Heart left ventricle (tissue), 16 donors: ENCODE data around the gene GLRA1. TPM values are rescaled to one million over a fixed set of nuclear protein-coding genes. Genes with fewer than 3 reads are reported as not detected.

ENCODE experiments used
- ATAC-seq, 4 donors: fragments of 200-7000 bp; cut with Tn5 transposase; one replicate each; pipeline ENCODE4 v1.9.1; 2020 to 2022; ENCODE audit warnings: moderate library complexity in 4 of 4, mild to moderate bottlenecking in 3 of 4, moderate number of reproducible peaks in 1 of 4
- DNase-seq, 5 donors: peaks; one replicate each; pipeline ENCODE4 v3.0.0-alpha.2; 2020
- H3K27ac ChIP-seq, 12 donors: fragments of 200-600 bp; sonication (generic) in 4 of 12; one replicate each; pipeline versions ENCODE4 v1.5.0 to v1.8.0; 2016 to 2022; ENCODE audit warnings: mild to moderate bottlenecking in 2 of 12
- H3K27me3 ChIP-seq, 9 donors: fragments of 200-600 bp; sonication (generic) in 2 of 9; one replicate each; pipeline versions ENCODE4 v1.5.1 to v1.8.0; 2016 to 2022; ENCODE audit warnings: mild to moderate bottlenecking in 3 of 9
- H3K36me3 ChIP-seq, 9 donors: fragments of 200-600 bp; sonication (generic) in 2 of 9; one replicate each; pipeline versions ENCODE4 v1.5.0 to v1.8.0; 2018 to 2022; ENCODE audit warnings: mild to moderate bottlenecking in 2 of 9
- H3K4me1 ChIP-seq, 12 donors: fragments of 200-600 bp; sonication (generic) in 4 of 12; one replicate each; pipeline versions ENCODE4 v1.5.0 to v1.8.0; 2016 to 2022; ENCODE audit warnings: mild to moderate bottlenecking in 3 of 12
- H3K4me3 ChIP-seq, 12 donors: fragments of 200-600 bp; sonication (generic) in 4 of 12; one replicate each; pipeline versions ENCODE4 v1.5.0 to v1.8.0; 2017 to 2022; ENCODE audit warnings: mild to moderate bottlenecking in 9 of 12, moderate library complexity in 4 of 12
- H3K9me3 ChIP-seq, 12 donors: fragments of 200-600 bp; sonication (generic) in 4 of 12; one replicate each; pipeline versions ENCODE4 v1.5.0 to v1.8.0; 2016 to 2022; ENCODE audit warnings: mild to moderate bottlenecking in 1 of 12
- CTCF ChIP-seq, 12 donors: fragments of 200-600 bp; sonication (generic) in 4 of 12; IDR thresholded peaks; one replicate each; pipeline versions ENCODE4 v1.5.0 to v1.8.0; 2018 to 2022; ENCODE audit warnings: antibody characterized with exemption in 12 of 12, mild to moderate bottlenecking in 5 of 12
- POLR2A ChIP-seq, 2 donors: fragments of 450-650 bp; IDR thresholded peaks; one replicate each; pipeline ENCODE4 v1.6.1; 2017; ENCODE audit warnings: antibody characterized with exemption in 2 of 2, mild to moderate bottlenecking in 2 of 2, moderate library complexity in 2 of 2
- WGBS, 4 donors: extraction: QIAGEN DNeasy Blood & Tissue Kit in 2 of 4; methylation state at CpG; one replicate each; pipeline versions ENCODE4 v1.1.5 to v1.1.7; 2013 to 2018; 5-methylcytosine and 5-hydroxymethylcytosine counted together
- intact Hi-C, 10 donors: fragments of 100-400 bp; cut with DNase I; formaldehyde crosslinking; loops; one replicate each; pipeline versions ENCODE4 v1.11.1 to v1.14.2; 2022
- polyA plus RNA-seq, 2 donors: library from polyadenylated mRNA; stranded (reverse); fragments of 200-250 nt; gene quantifications; one replicate each; pipeline ENCODE4 v1.2.3, GENCODE V29; 2013
- total RNA-seq, 9 donors: library from RNA; depleted of rRNA in 2 of 9; stranded (reverse); fragments of >200 nt in 2 of 9; fragmentation: NEBNext Ultra II Directional in 3 of 9; extraction: Animal tissue kit (Norgen Biotek cat#: 25700) in 3 of 9; gene quantifications; one replicate each; pipeline versions ENCODE4 v1.1.0 to v1.2.4, GENCODE V29; 2016 to 2023
- donor health status: ischemic (EF 13 %, LVEDD 7.1; RV severe dilation, severe dysfunction).
- donor health status: healthy with polysubstance abuse.
- donor health status: DM: no; HTN: yes; CAD: no.
- donor health status: DM: no; HTN: no; CAD: no.
- donor health status: ischemic (EF 25% LVEDD 6.9; RV normal size, moderate dysfunction).
- donor health status: ischemic (EF 25% LVEDD 5.7; RV mildly dilated, moderate dysfunction).
- donor health status: healthy.
- donor health status: DM: yes; HTN: yes; CAD: no.
- donor health status: ischemic (EF 35%, LVEDD 5.7; RV mildly dilated, moderate dysfunction).
- donor health status: nonischemic (EF 11% LVEDD 7.7; RV severe dilation, severe dysfunction).
- donor health status: DM: yes; HTN: yes; CAD: no.
- donor health status: PGD.
- donor health status: ischemic (EF 29% LVEDD 5.4; RV normal size, mild dysfunction).
- donor health status: nonischemic (EF 23%, LVEDD 6.1; RV moderate dilation, normal function).

Gene GLRA1
- total and polyA plus RNA-seq, 11 donors: not detected

GRCh38 chr5:151892393-151892792, 32.3 kb downstream of the GLRA1 start:
- H3K27ac ChIP-seq: no peak overlapping the region
- 58 to 65% (median 61%) methylated on average over 4 of the region's 4 CpGs for WGBS, 4 donors

GRCh38 chr5:151890299-151890698, 34.4 kb downstream of the GLRA1 start:
- no peak for DNase-seq

More at GRCh38 chr5:151892393-151892792, 32.3 kb downstream of the GLRA1 start:
- Histone ChIP-seq H3K27me3 (no peaks in the 10 kb centered on the region), H3K4me1 (peaks cover 0 to 14% (median 0%) of the 10 kb centered on the region in 12 donors), H3K36me3 (no peaks in the 10 kb centered on the region), H3K9me3 (no peaks in the 10 kb centered on the region), H3K4me3 (no peak overlapping the region)
- intact Hi-C loops: no loop called here
- no peak for ATAC-seq
- TF ChIP-seq CTCF (IDR thresholded peaks at IDR 0.05) (no peak), POLR2A (IDR thresholded peaks at IDR 0.05) (no peak)
- no peak for DNase-seq

GRCh38 chr5:151889614-151890013, 35.0 kb downstream of the GLRA1 start:
- Histone ChIP-seq H3K9me3 (no peaks in the 10 kb centered on the region), H3K4me3 (no peak overlapping the region), H3K36me3 (no peaks in the 10 kb centered on the region), H3K27ac (no peak overlapping the region), H3K4me1 (peaks cover 0 to 8% (median 0%) of the 10 kb centered on the region in 12 donors), H3K27me3 (no peaks in the 10 kb centered on the region)
- no peak for DNase-seq
- TF ChIP-seq CTCF (IDR thresholded peaks at IDR 0.05): no peak
- no peak for ATAC-seq
- intact Hi-C loops: loop anchor here in 1 of 10 donors (10.0 kb wide), 1 partner anchor 815 kb away; no protein-coding TSS in a partner anchor
- WGBS, 4 donors: 55 to 66% (median 63%) methylated on average over 5 to 6 of the region's 6 CpGs

More at GRCh38 chr5:151890299-151890698, 34.4 kb downstream of the GLRA1 start:
- TF ChIP-seq CTCF (IDR thresholded peaks at IDR 0.05): no peak
- TF ChIP-seq POLR2A (IDR thresholded peaks at IDR 0.05): no peak
- Histone ChIP-seq H3K4me1 (peaks cover 0 to 8% (median 0%) of the 10 kb centered on the region in 12 donors), H3K4me3 (no peak overlapping the region), H3K9me3 (no peaks in the 10 kb centered on the region), H3K36me3 (no peaks in the 10 kb centered on the region), H3K27ac (no peak overlapping the region), H3K27me3 (no peaks in the 10 kb centered on the region)
- ATAC-seq: no peak
- WGBS, 4 donors: 38 to 49% (median 42%) methylated on average over 3 of the region's 3 CpGs
- intact Hi-C loops: no loop called here

GRCh38 chr5:151886546-151887275, 37.9 kb downstream of the GLRA1 start:
- Histone ChIP-seq H3K36me3 (no peaks in the 10 kb centered on the region), H3K27me3 (no peaks in the 10 kb centered on the region), H3K4me3 (no peak overlapping the region), H3K4me1 (peaks cover 0 to 10% (median 0%) of the 10 kb centered on the region in 12 donors), H3K9me3 (no peaks in the 10 kb centered on the region), H3K27ac (no peak overlapping the region)
- WGBS, 4 donors: 76 to 80% (median 80%) methylated on average over 4 of the region's 4 CpGs
- ATAC-seq (no peak), DNase-seq (no peak)
- no peak for TF ChIP-seq CTCF (IDR thresholded peaks at IDR 0.05)
- TF ChIP-seq POLR2A (IDR thresholded peaks at IDR 0.05): no peak
- intact Hi-C loops: loop anchor here in 1 of 10 donors (10.0 kb wide), 1 partner anchor 818 kb away; no protein-coding TSS in a partner anchor
